ENCODE measurements around the gene GABRB1. TPM values are rescaled to one million over a fixed set of nuclear protein-coding genes. Genes with fewer than 3 reads are reported as not detected.

GABRB1 gene
- polyA plus RNA-seq, 3 donors: not detected

DNA sequence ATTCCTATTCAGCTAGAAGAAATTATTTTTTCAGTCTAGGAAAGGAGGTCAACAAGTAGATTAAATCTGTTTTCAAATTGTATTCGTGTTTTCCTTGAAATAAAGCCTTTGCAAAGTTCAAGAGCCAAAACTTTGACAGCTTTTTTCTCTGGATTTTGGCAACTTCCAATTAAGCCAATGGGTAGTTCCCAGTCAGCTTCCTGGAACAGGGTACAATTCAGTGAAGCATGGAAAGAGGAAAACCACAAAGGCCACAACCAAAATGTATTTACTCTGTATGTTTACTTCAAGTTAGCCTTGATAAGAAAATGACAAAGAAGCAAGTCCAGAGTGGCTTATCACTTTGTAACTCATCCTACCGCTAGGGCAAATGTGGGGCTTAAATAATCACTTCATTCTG, 243.5 kb downstream of the GABRB1 start:
- intact Hi-C loops (cut with micrococcal nuclease): no loop called here
- no peaks in the 10 kb centered on the region for H3K9me3 Mint-ChIP-seq
- no peaks in the 10 kb centered on the region for H3K36me3 ChIP-seq (replicated peaks in 1 of 2; ENCODE audit: control insufficient read depth in 1 of 2, insufficient read depth in 2 of 2, low read length in 2 of 2)
- H3K9me3 ChIP-seq (replicated peaks in 1 of 2; ENCODE audit: control insufficient read depth in 1 of 2, insufficient read depth in 1 of 2, low read length in 2 of 2): no peaks in the 10 kb centered on the region
- H3K27me3 Mint-ChIP-seq (ENCODE audit: low read depth in 3 of 3): peaks cover 0 to 2% (median 0%) of the 10 kb centered on the region in 3 donors
- no peak overlapping the region for H3K27ac ChIP-seq (ENCODE audit: low read depth in 1 of 2, low read length in 2 of 2)
- no peaks in the 10 kb centered on the region for H3K27me3 ChIP-seq (ENCODE audit: control insufficient read depth in 2 of 2, insufficient read depth in 2 of 2, low read length in 2 of 2)
- DNase-seq: no peak
- WGBS (ENCODE audit: insufficient coverage): 0% methylated on average over 1 of the region's 2 CpGs
- TF ChIP-seq, protein P1, sequence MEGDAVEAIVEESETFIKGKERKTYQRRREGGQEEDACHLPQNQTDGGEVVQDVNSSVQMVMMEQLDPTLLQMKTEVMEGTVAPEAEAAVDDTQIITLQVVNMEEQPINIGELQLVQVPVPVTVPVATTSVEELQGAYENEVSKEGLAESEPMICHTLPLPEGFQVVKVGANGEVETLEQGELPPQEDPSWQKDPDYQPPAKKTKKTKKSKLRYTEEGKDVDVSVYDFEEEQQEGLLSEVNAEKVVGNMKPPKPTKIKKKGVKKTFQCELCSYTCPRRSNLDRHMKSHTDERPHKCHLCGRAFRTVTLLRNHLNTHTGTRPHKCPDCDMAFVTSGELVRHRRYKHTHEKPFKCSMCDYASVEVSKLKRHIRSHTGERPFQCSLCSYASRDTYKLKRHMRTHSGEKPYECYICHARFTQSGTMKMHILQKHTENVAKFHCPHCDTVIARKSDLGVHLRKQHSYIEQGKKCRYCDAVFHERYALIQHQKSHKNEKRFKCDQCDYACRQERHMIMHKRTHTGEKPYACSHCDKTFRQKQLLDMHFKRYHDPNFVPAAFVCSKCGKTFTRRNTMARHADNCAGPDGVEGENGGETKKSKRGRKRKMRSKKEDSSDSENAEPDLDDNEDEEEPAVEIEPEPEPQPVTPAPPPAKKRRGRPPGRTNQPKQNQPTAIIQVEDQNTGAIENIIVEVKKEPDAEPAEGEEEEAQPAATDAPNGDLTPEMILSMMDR (IDR thresholded peaks at IDR 0.05): no peak
- H3K9ac ChIP-seq (ENCODE audit: insufficient read depth, low read length, poor library complexity, severe bottlenecking): no peak overlapping the region
- H3K4me3 ChIP-seq (replicated peaks in 1 of 3; ENCODE audit: low read depth in 2 of 3, low read length in 3 of 3): no peak overlapping the region
- no peaks in the 10 kb centered on the region for H4K20me1 ChIP-seq (ENCODE audit: insufficient read depth, low read length)
- H3K27ac Mint-ChIP-seq: no peak overlapping the region
- H3K79me2 ChIP-seq (ENCODE audit: insufficient read depth, low read length): no peaks in the 10 kb centered on the region
- H2AFZ ChIP-seq (ENCODE audit: insufficient read depth, low read depth, low read length, poor library complexity, severe bottlenecking): no peak overlapping the region
- H3K4me1 Mint-ChIP-seq: no peaks in the 10 kb centered on the region
- H3K4me2 ChIP-seq (replicated peaks; ENCODE audit: extremely low read depth, low read length, poor library complexity, severe bottlenecking): no peak overlapping the region
- no peak overlapping the region for H3K4me3 Mint-ChIP-seq
- H3K4me1 ChIP-seq (ENCODE audit: control insufficient read depth in 1 of 2, insufficient read depth in 2 of 2, low read length in 2 of 2): no peaks in the 10 kb centered on the region
- H3K36me3 Mint-ChIP-seq: no peaks in the 10 kb centered on the region

DNA sequence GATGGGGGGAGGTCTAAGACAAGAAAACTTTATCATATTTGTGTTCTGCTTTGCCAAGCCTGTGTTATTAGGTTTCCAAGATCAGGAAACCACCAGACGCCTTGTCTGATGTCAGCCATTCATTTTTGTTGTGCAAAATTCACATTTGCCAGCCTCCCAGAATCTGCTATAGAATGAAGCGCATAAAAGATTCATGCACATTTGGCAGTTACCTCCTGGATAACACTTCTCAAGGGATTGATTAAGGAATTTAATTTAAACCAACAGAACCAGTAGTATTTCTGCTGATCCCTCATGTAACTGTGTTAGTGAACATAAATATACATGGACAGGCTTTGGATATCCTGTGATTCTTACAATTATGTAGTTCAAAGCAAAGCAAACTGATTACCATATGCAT, 244.2 kb downstream of the GABRB1 start:
- Histone ChIP-seq H4K20me1 (ENCODE audit: insufficient read depth, low read length) (no peaks in the 10 kb centered on the region), H3K9me3 (replicated peaks in 1 of 2; ENCODE audit: control insufficient read depth in 1 of 2, insufficient read depth in 1 of 2, low read length in 2 of 2) (no peaks in the 10 kb centered on the region), H3K4me1 (ENCODE audit: control insufficient read depth in 1 of 2, insufficient read depth in 2 of 2, low read length in 2 of 2) (no peaks in the 10 kb centered on the region), H3K36me3 (replicated peaks in 1 of 2; ENCODE audit: control insufficient read depth in 1 of 2, insufficient read depth in 2 of 2, low read length in 2 of 2) (no peaks in the 10 kb centered on the region), H3K79me2 (ENCODE audit: insufficient read depth, low read length) (no peaks in the 10 kb centered on the region), H3K4me3 (replicated peaks in 1 of 3; ENCODE audit: low read depth in 2 of 3, low read length in 3 of 3) (no peak overlapping the region), H3K27ac (ENCODE audit: low read depth in 1 of 2, low read length in 2 of 2) (no peak overlapping the region), H3K4me2 (replicated peaks; ENCODE audit: extremely low read depth, low read length, poor library complexity, severe bottlenecking) (no peak overlapping the region), H3K9ac (ENCODE audit: insufficient read depth, low read length, poor library complexity, severe bottlenecking) (no peak overlapping the region), H2AFZ (ENCODE audit: insufficient read depth, low read depth, low read length, poor library complexity, severe bottlenecking) (no peak overlapping the region), H3K27me3 (ENCODE audit: control insufficient read depth in 2 of 2, insufficient read depth in 2 of 2, low read length in 2 of 2) (no peaks in the 10 kb centered on the region)
- DNase-seq: no peak
- intact Hi-C loops (cut with micrococcal nuclease): no loop called here
- TF ChIP-seq, protein P1 (IDR thresholded peaks at IDR 0.05): no peak
- Mint-ChIP-seq H3K4me1 (no peaks in the 10 kb centered on the region), H3K27ac (no peak overlapping the region), H3K27me3 (ENCODE audit: low read depth in 3 of 3) (peaks cover 0 to 2% (median 0%) of the 10 kb centered on the region in 3 donors), H3K4me3 (no peak overlapping the region), H3K36me3 (no peaks in the 10 kb centered on the region), H3K9me3 (no peaks in the 10 kb centered on the region)
- WGBS (ENCODE audit: insufficient coverage): 75% methylated on average over 2 of the region's 2 CpGs
